Suppressor macrophage treated with lipopolysaccharide for 4 hours (primary cell): ENCODE measurements around the gene PLIN5.
A peak's percentile ranks its signal among the peaks of the same experiment; 100 is the strongest.

ENCODE experiments used
- DNase-seq: peaks from one replicate; pipeline ENCODE4 v3.0.0-alpha.2; 2020

The PLIN5 gene

DNA sequence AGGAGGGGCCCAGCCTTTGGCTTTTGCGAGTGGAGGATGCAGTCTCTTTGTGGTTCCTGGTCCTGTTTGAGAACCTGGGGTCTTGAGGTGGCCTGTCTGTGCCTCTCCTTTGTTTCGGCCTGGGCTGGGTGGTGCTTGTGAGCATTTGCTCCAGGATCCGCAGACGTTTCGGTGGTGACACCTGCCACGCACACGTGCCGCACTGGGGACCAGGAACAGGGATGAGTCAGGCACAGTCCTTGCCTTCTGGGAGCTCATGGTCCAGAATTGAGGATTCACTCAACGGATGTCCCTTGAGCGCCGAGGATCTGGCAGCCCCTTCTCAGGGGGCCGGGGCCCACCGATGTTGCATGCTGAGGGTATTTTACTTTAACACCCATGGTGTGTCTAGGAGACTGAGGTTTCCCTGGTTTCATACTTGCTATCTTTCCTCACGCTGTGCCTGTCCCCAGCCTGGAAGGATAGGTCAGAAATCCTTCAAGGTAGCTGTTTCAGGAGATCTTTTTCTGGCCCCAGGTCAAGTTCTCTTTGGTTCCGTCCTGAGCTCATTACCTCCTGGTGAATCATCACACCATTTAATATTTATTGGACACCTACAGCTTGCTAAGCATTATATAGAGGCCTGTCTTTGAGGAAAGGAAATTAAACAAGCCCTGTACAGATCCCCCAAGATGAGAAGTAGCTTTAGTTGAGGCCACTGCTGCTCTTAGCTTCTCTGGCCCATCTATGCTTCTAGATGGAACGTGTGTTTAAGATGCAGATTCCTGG, 57.8 kb downstream of the PLIN5 start:
- no peak for DNase-seq

DNA sequence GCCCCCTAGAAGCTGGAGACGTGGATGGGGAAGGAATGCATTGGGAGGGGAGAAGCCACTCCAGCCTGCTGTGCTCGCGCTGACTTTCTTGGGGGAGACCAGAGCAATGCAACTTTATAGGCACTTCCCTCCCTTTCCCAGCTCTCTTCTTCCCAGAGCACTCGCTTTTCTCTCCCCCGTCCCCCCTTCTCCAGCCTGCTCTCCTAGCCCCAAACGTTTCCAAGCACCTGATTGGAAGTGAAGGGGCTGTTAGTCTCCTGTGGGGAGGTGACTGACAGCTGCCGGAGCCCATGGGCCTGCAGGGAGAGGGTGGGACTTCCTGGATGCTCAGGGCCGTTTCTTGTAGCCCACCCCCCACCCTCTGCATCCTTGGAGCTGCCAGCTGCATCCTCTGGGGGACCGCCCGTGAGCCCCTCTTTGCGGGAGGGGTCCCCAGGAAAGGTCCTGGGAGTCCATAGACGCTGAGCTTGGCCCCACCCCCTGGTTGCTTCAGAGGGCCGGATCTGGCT, 60.5 kb downstream of the PLIN5 start:
- peak; percentile 42 for DNase-seq

DNA sequence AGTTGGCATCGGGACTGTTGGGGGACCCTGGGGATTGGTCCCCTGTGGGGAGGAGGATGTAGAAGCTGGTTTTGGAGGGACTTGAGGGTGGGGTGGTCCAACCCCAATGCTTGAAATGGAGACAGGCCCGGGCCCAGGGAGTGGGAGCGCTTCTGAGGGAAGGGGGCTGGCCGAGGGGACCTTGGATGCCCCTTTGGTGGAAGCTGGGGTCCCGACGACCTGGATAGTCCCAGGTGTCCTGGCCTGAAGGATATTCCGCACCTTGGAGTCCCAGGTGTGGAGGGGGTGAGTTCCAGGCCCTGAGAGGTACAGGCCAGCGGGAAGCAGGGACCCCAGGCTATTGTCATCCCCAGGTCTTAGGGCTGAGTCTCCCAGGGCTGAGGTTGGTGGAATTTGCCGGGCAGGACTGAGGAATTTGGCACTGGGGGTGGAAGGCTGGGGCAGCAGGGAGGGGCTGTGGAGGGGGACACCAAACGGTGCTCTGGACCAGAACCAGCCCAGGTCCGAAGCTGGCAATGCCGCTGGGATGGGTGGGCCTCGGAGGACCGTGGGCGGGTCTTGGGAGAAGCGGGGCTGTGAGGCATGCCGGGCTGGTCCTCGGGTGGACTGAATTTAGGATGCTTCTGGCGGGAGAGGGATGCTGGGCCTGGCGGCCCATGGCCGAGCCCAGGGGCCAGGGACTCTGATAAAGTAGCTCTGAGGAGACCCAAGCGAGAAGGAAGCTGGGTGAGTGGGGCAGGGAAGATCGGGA, 61.1 kb downstream of the PLIN5 start:
- DNase-seq: no peak

DNA sequence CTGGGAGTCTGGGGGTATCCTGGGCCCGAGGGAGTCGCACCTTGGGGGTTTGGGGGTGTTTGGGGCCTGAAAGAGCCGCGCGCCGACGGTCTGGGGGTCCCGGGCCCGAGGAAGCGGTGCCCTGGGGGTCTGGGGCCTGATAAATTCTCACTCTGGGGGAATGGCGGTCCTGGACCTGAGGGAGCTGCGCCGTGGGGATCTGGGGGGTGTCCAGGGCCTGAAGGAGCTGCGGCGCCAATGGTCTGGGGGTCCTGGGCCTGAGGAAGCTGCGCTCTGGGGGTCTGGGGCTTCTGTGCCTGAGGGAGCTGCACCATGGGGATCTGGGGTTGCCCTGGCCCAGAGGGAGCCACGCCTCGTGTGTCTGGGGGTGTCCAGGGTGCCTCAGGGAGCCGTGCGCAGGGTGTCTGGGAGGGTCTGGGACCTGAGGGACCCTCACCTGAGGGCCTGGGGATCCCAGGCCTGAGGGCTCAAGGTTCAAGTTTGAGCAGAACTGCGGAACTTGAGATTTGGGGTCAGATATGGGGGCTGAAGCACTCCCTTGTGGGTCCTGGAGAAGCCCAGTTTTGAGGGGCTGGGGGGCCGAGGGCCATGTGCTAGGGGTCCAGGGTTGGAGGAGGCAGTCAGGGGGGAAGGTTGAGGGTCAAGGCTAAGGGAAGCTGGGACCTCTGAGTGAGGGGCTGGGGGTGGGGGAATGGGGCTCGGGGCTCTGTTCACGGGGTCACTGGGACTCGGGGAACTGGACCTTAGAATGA, 61.8 kb downstream of the PLIN5 start:
- DNase-seq: no peak
